ENCODE data around the gene UBE2K.
"Not testable (repeated sequence)": the region's sequence is repeated elsewhere in the genome, so short reads cannot be mapped to it uniquely, and the experiment has no call there.

DNA sequence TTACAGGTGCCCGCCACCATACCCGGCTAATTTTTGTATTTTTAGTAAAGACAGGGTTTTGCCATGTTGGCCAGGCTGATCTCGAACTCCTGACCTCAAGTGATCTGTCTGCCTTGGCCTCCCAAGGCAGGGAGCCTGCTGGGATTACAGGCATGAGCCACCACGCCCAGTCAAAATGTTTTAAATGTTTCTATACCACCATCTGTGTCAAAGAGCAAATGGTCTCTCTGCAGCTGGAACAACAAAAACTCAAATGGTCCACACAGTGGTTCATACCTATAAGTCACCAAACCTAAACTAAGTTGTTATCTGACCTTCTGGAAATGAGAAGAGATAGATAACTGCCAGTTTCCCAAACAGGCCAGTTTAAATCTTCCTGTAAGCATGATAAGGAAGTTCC is 46.4 kb upstream of the UBE2K start:
- TF ChIP-seq, protein P1, sequence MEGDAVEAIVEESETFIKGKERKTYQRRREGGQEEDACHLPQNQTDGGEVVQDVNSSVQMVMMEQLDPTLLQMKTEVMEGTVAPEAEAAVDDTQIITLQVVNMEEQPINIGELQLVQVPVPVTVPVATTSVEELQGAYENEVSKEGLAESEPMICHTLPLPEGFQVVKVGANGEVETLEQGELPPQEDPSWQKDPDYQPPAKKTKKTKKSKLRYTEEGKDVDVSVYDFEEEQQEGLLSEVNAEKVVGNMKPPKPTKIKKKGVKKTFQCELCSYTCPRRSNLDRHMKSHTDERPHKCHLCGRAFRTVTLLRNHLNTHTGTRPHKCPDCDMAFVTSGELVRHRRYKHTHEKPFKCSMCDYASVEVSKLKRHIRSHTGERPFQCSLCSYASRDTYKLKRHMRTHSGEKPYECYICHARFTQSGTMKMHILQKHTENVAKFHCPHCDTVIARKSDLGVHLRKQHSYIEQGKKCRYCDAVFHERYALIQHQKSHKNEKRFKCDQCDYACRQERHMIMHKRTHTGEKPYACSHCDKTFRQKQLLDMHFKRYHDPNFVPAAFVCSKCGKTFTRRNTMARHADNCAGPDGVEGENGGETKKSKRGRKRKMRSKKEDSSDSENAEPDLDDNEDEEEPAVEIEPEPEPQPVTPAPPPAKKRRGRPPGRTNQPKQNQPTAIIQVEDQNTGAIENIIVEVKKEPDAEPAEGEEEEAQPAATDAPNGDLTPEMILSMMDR (IDR thresholded peaks at IDR 0.05; ENCODE audit: poor library complexity): not testable (repeated sequence)
- TF ChIP-seq EZH2phosphoT487 (IDR thresholded peaks at IDR 0.05; ENCODE audit: low read depth, severe bottlenecking, unreplicated experiment); EZH2 (IDR thresholded peaks at IDR 0.05; ENCODE audit: borderline replicate concordance): not testable (repeated sequence)

All from hepatocyte (in vitro differentiated cells).